ENCODE data around the gene GAB2. TPM values are rescaled to one million over a fixed set of nuclear protein-coding genes. Genes with fewer than 3 reads are reported as not detected.

The GAB2 gene
- total and polyA plus RNA-seq, 2 of the 4 experiments (the other 2 are of a cell fraction): 3.3 to 5.9 TPM

DNA sequence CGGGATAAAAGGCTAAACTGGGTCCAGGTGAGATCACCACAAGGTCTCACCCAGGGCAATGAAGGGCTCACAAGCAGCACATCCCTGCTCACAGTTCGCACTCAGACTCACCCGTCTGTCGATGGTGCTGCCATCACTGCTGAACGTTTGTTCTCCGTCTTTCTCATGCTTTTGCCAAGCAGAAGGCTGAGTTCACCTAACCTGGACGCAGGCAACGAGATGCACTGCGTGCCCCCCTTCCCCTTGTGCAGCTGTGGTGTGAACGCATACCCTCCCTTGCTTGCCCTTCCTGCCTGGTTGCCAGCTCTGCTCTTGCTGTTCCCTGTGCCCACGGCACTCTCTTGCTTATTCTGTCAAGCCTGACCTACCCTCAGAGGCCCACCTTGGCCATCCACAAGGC, 247.2 kb downstream of the GAB2 start:
- H3K14ac ChIP-seq (replicated peaks; ENCODE audit: low read depth, low read length): peak overlapping the region; percentile 69; the same call in 1 of the 2 replicates
- dilution Hi-C loops (cut with HindIII; ENCODE audit: low sequenced_read_pairs, unreplicated experiment): no loop called here
- peak overlapping the region; percentile 89 for H2BK120ac ChIP-seq (ENCODE audit: low read depth, low read length)
- peak overlapping the region; percentile 52 for H2AK5ac ChIP-seq (ENCODE audit: low read depth, low read length)
- no peak overlapping the region for H3K4me2 ChIP-seq (ENCODE audit: low read depth, low read length)
- no peaks in the 10 kb centered on the region for H3K9me3 ChIP-seq (ENCODE audit: control insufficient read depth, insufficient read depth, low read length)
- H4K20me1 ChIP-seq (ENCODE audit: insufficient read depth, low read length): no peaks in the 10 kb centered on the region
- no peak overlapping the region for H3K9ac ChIP-seq (ENCODE audit: low read depth, low read length)
- peak overlapping the region; percentile 62 for H2AFZ ChIP-seq (replicated peaks; ENCODE audit: low read length, poor library complexity)
- peak overlapping the region; percentile 12; the same call in 1 of the 2 replicates for H4K5ac ChIP-seq (ENCODE audit: low read depth, low read length)
- no TSS peak for BruUV-seq (replicated peaks)
- no peak overlapping the region for H3K4me3 ChIP-seq (ENCODE audit: insufficient read depth, low read depth, low read length)
- peaks cover 19% of the 10 kb centered on the region for H3K4me1 ChIP-seq (ENCODE audit: control insufficient read depth, insufficient read depth, low read length)
- H3K56ac ChIP-seq (ENCODE audit: extremely low read depth, insufficient read depth, low read length): no peak overlapping the region
- WGBS, 2 experiments (ENCODE audit: extremely low coverage in 2 of 2, insufficient read length in 1 of 2): 96% methylated on average over 9 of the region's 11 CpGs; no CpG with 5 or more reads in 1 of the 2 experiments
- peaks cover 26% of the 10 kb centered on the region for H3K9me1 ChIP-seq (ENCODE audit: insufficient read depth, low read length)
- peak overlapping the region; percentile 93; the same call in 1 of the 2 replicates for H3K27ac ChIP-seq (ENCODE audit: insufficient read depth, low read length)
- no peak for TF ChIP-seq FOS (IDR thresholded peaks at IDR 0.05; ENCODE audit: low read depth, low read length)
- TF ChIP-seq, protein P1, sequence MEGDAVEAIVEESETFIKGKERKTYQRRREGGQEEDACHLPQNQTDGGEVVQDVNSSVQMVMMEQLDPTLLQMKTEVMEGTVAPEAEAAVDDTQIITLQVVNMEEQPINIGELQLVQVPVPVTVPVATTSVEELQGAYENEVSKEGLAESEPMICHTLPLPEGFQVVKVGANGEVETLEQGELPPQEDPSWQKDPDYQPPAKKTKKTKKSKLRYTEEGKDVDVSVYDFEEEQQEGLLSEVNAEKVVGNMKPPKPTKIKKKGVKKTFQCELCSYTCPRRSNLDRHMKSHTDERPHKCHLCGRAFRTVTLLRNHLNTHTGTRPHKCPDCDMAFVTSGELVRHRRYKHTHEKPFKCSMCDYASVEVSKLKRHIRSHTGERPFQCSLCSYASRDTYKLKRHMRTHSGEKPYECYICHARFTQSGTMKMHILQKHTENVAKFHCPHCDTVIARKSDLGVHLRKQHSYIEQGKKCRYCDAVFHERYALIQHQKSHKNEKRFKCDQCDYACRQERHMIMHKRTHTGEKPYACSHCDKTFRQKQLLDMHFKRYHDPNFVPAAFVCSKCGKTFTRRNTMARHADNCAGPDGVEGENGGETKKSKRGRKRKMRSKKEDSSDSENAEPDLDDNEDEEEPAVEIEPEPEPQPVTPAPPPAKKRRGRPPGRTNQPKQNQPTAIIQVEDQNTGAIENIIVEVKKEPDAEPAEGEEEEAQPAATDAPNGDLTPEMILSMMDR (conservative IDR thresholded peaks at IDR 0.05; ENCODE audit: low read depth, low read length): no peak
- CTCF ChIA-PET: no interaction called here
- peak overlapping the region; percentile 46; the same call in 1 of the 2 replicates for H3K23ac ChIP-seq (ENCODE audit: low read depth, low read length)
- no peaks in the 10 kb centered on the region for H3K27me3 ChIP-seq (ENCODE audit: control insufficient read depth, insufficient read depth, low read length)
- H2BK20ac ChIP-seq (ENCODE audit: low read depth, low read length): peak overlapping the region; percentile 3
- H3K36me3 ChIP-seq (ENCODE audit: control insufficient read depth, insufficient read depth, low read length): peaks cover 24% of the 10 kb centered on the region
- intact Hi-C loops (cut with micrococcal nuclease): no loop called here
- DNase-seq (no peak), ATAC-seq (ENCODE audit: low read depth) (no peak)
- in situ Hi-C loops (cut with MboI; ENCODE audit: low sequenced_read_pairs): no loop called here
- peak overlapping the region; percentile 34; the same call in 1 of the 3 replicates for H2BK15ac ChIP-seq (ENCODE audit: low read depth, low read length)
- H2AK9ac ChIP-seq (replicated peaks; ENCODE audit: low read depth, low read length, poor library complexity): peak overlapping the region; percentile 11
- H4K8ac ChIP-seq (ENCODE audit: low read depth in 2 of 2, low read length in 2 of 2): peak overlapping the region in 1 of 2 experiments; percentile 43; a peak in 2 of 4 replicates
- peak overlapping the region; percentile 43 for H4K91ac ChIP-seq (ENCODE audit: insufficient read depth, low read depth, low read length)
- peaks cover 0 to 32% of the 10 kb centered on the region in 2 experiments; a peak in 2 of 4 replicates for H3K79me1 ChIP-seq (ENCODE audit: low read depth in 1 of 2, low read length in 2 of 2)
- peak overlapping the region; percentile 18; the same call in 1 of the 2 replicates for H3K18ac ChIP-seq (ENCODE audit: low read depth, low read length)
- H2BK5ac ChIP-seq (ENCODE audit: low read depth, low read length, poor library complexity, severe bottlenecking): peak overlapping the region; percentile 5
- POLR2A ChIA-PET (ENCODE audit: unreplicated experiment): no interaction called here
- H3K4ac ChIP-seq (ENCODE audit: low read depth, low read length): peak overlapping the region; percentile 82

Measured in IMR-90 (cell line).